WTC11 (cell line): ENCODE data around the gene MAP3K6. TPM values are rescaled to one million over a fixed set of nuclear protein-coding genes. Genes with fewer than 3 reads are reported as not detected.

Source experiments
- ATAC-seq: fragments of 200-7000 bp; cut with Tn5 transposase; 2 replicates; pipeline ENCODE4 v1.10.0; 2021; ENCODE audit warnings: mild to moderate bottlenecking, moderate library complexity
- CTCF ChIA-PET: fragments of 300-600 bp; sonication (Branson Sonifier 250); formaldehyde crosslinking; loops from one replicate; lab custom pipeline; 2021; ENCODE audit warnings: antibody characterized with exemption; lab: Charles Lee
- POLR2A ChIA-PET: fragments of 350-600 bp; sonication (Branson Sonifier 250); formaldehyde crosslinking; loops from one replicate; lab custom pipeline; 2021; ENCODE audit warnings: antibody characterized with exemption; lab: Charles Lee
- DNase-seq: peaks from one replicate; pipeline ENCODE4 v3.0.0; 2021; ENCODE audit warnings: low spot score
- H3K27ac Mint-ChIP-seq: 2 replicates; pipeline ENCODE4 v1.8.0; 2021; ENCODE audit warnings: mixed read lengths
- H3K27me3 Mint-ChIP-seq: 2 replicates; pipeline ENCODE4 v1.8.0; 2021; ENCODE audit warnings: low read depth, mild to moderate bottlenecking, moderate library complexity, mixed read lengths
- H3K36me3 Mint-ChIP-seq: 2 replicates; pipeline ENCODE4 v1.8.0; 2021; ENCODE audit warnings: mixed read lengths
- H3K4me1 Mint-ChIP-seq: 2 replicates; pipeline ENCODE4 v1.8.0; 2022; ENCODE audit warnings: mixed read lengths
- H3K4me3 Mint-ChIP-seq: 2 replicates; pipeline ENCODE4 v1.8.0; 2021; ENCODE audit warnings: mild to moderate bottlenecking, moderate library complexity, mixed read lengths
- H3K9me3 Mint-ChIP-seq: 2 replicates; pipeline ENCODE4 v1.8.0; 2021; ENCODE audit warnings: mixed read lengths
- AR ChIP-seq: fragments of 250-450 bp; sonication (Bioruptor Pico); IDR thresholded peaks from 2 replicates; pipeline ENCODE4 v1.9.0; 2021; ENCODE audit warnings: mild to moderate bottlenecking
- ARID4B ChIP-seq: sonication (generic); formaldehyde crosslinking; IDR thresholded peaks from 2 replicates; pipeline ENCODE4 v1.8.0; 2023; ENCODE audit warnings: missing genetic modification reagents, mild to moderate bottlenecking, borderline replicate concordance
- ATF1 ChIP-seq: sonication (generic); formaldehyde crosslinking; IDR thresholded peaks from 2 replicates; pipeline ENCODE4 v1.8.1; 2023; ENCODE audit warnings: mild to moderate bottlenecking, moderate library complexity, missing genetic modification reagents
- ATF3 ChIP-seq: sonication (generic); formaldehyde crosslinking; conservative IDR thresholded peaks from 2 replicates; pipeline ENCODE4 v1.8.1; 2022; ENCODE audit warnings: mild to moderate bottlenecking, missing genetic modification reagents
- CREB1 ChIP-seq: sonication (generic); formaldehyde crosslinking; IDR thresholded peaks from 2 replicates; pipeline ENCODE4 v1.8.0; 2023; ENCODE audit warnings: mild to moderate bottlenecking, missing genetic modification reagents
- CREM ChIP-seq: sonication (generic); formaldehyde crosslinking; IDR thresholded peaks from 2 replicates; pipeline ENCODE4 v1.8.1; 2022; ENCODE audit warnings: mild to moderate bottlenecking, missing genetic modification reagents, moderate library complexity
- E2F4 ChIP-seq: sonication (generic); formaldehyde crosslinking; IDR thresholded peaks from 2 replicates; pipeline ENCODE4 v1.8.1; 2022; ENCODE audit warnings: low read depth, mild to moderate bottlenecking, moderate library complexity, missing genetic modification reagents, borderline replicate concordance
- ESRRA ChIP-seq: sonication (generic); formaldehyde crosslinking; IDR thresholded peaks from 2 replicates; pipeline ENCODE4 v1.8.1; 2022; ENCODE audit warnings: mild to moderate bottlenecking, missing genetic modification reagents, borderline replicate concordance
- IRF2 ChIP-seq: sonication (generic); formaldehyde crosslinking; IDR thresholded peaks from 2 replicates; pipeline ENCODE4 v1.8.0; 2022; ENCODE audit warnings: low read depth, missing genetic modification reagents, borderline replicate concordance
- JUN ChIP-seq: sonication (generic); formaldehyde crosslinking; IDR thresholded peaks from 2 replicates; pipeline ENCODE4 v1.8.0; 2023; ENCODE audit warnings: mild to moderate bottlenecking, missing genetic modification reagents
- MAX ChIP-seq: sonication (generic); formaldehyde crosslinking; IDR thresholded peaks from 2 replicates; pipeline ENCODE4 v1.8.0; 2022; ENCODE audit warnings: mild to moderate bottlenecking, missing genetic modification reagents
- MLX ChIP-seq: sonication (generic); formaldehyde crosslinking; IDR thresholded peaks from 2 replicates; pipeline ENCODE4 v1.8.1; 2023; ENCODE audit warnings: mild to moderate bottlenecking, missing genetic modification reagents, moderate library complexity
- NR1H2 ChIP-seq: sonication (generic); formaldehyde crosslinking; IDR thresholded peaks from 2 replicates; pipeline ENCODE4 v1.9.0; 2021; ENCODE audit warnings: mild to moderate bottlenecking, moderate library complexity, missing genetic modification reagents
- TCF7 ChIP-seq: sonication (generic); formaldehyde crosslinking; IDR thresholded peaks from 2 replicates; pipeline ENCODE4 v1.8.0; 2022; ENCODE audit warnings: mild to moderate bottlenecking, low read depth, missing genetic modification reagents, moderate library complexity
- ZNF232 ChIP-seq: sonication (generic); formaldehyde crosslinking; IDR thresholded peaks from 2 replicates; pipeline ENCODE4 v1.8.0; 2022; ENCODE audit warnings: mild to moderate bottlenecking, missing genetic modification reagents
- ZNF263 ChIP-seq: sonication (generic); formaldehyde crosslinking; IDR thresholded peaks from 2 replicates; pipeline ENCODE4 v1.8.1; 2022; ENCODE audit warnings: low read depth, mild to moderate bottlenecking, moderate library complexity, missing genetic modification reagents
- ZNF317 ChIP-seq: sonication (generic); formaldehyde crosslinking; IDR thresholded peaks from 2 replicates; pipeline ENCODE4 v1.8.1; 2023; ENCODE audit warnings: low read depth, mild to moderate bottlenecking, moderate library complexity, missing genetic modification reagents, borderline replicate concordance
- ZNF425 ChIP-seq: fragments of 250-450 bp; sonication (Bioruptor Pico); conservative IDR thresholded peaks from 2 replicates; pipeline ENCODE4 v1.9.0; 2021; ENCODE audit warnings: mild to moderate bottlenecking
- ZSCAN18 ChIP-seq: fragments of 250-450 bp; sonication (Bioruptor Pico); IDR thresholded peaks from 2 replicates; pipeline ENCODE4 v2.1.2; 2022; ENCODE audit warnings: mild to moderate bottlenecking, moderate library complexity
- total RNA-seq: library from RNA; stranded (reverse); gene quantifications from 3 replicates; pipeline ENCODE4 v1.2.3, GENCODE V29; 2021

The MAP3K6 gene
- total RNA-seq, 1 experiment from 2014 or later: 15.0 TPM

GRCh38 chr1:27359822-27360158 lies 7.0 kb downstream of the MAP3K6 start:
- Mint-ChIP-seq H3K4me3 (peak overlapping the region; percentile 74), H3K9me3 (no peaks in the 10 kb centered on the region), H3K4me1 (peaks cover 25% of the 10 kb centered on the region), H3K27ac (no peak overlapping the region), H3K36me3 (no peaks in the 10 kb centered on the region), H3K27me3 (peaks cover 56% of the 10 kb centered on the region)
- no peak for ATAC-seq
- TF ChIP-seq MAX (CRISPR knock-in tag) (0 out of 2 replicates have a peak, but pooled peaks have one; percentile 5), ZNF232 (CRISPR knock-in tag) (no peak), ATF3 (CRISPR knock-in tag) (no peak), MLX (CRISPR knock-in tag) (no peak)
- DNase-seq: no peak
- POLR2A ChIA-PET: no interaction called here
- CTCF ChIA-PET: interaction anchor here (0.6 to 4.0 kb wide), 4 partner anchors 8 to 59 kb away, joined by 4 to 33 read pairs (median 8); partner anchors contain the start of gene CD164L2

GRCh38 chr1:27358928-27359313 lies 7.8 kb downstream of the MAP3K6 start:
- no peak overlapping the region for H3K27ac Mint-ChIP-seq
- no peaks in the 10 kb centered on the region for H3K36me3 Mint-ChIP-seq
- POLR2A ChIA-PET: no interaction called here
- no peak for DNase-seq
- 0 out of 2 replicates have a peak overlapping the region, but pooled peaks have one; percentile 14 for H3K4me3 Mint-ChIP-seq
- H3K27me3 Mint-ChIP-seq: peaks cover 56% of the 10 kb centered on the region
- no peaks in the 10 kb centered on the region for H3K9me3 Mint-ChIP-seq
- H3K4me1 Mint-ChIP-seq: peaks cover 17% of the 10 kb centered on the region
- ATAC-seq: no peak
- CTCF ChIA-PET: interaction anchor here (0.6 to 11.0 kb wide), 13 partner anchors 10 to 247 kb away, joined by 3 to 258 read pairs (median 31); partner anchors contain the start of genes CD164L2, GPR3, MAP3K6 and SYTL1
- TF ChIP-seq ARID4B (no peak), CREB1 (CRISPR knock-in tag) (no peak), NR1H2 (CRISPR knock-in tag) (no peak), IRF2 (CRISPR knock-in tag) (no peak), MLX (CRISPR knock-in tag) (no peak), ZSCAN18 (CRISPR knock-in tag) (no peak), JUN (CRISPR knock-in tag) (no peak), ATF1 (no peak), ESRRA (CRISPR knock-in tag) (no peak), ZNF425 (CRISPR knock-in tag) (no peak), AR (CRISPR knock-in tag) (no peak), TCF7 (CRISPR knock-in tag) (no peak), CREM (no peak), ZNF317 (CRISPR knock-in tag) (no peak), ZNF263 (CRISPR knock-in tag) (no peak), E2F4 (CRISPR knock-in tag) (no peak)
